HL-60 (cell line): Measurements from ENCODE around the gene C20orf173.

ENCODE experiments used
- DNase-seq, 2 experiments: peaks; one replicate each; pipeline ENCODE4 v3.0.0-alpha.2; 2010 to 2020; ENCODE audit warnings: low read depth in 1 of 2, low spot score in 1 of 2
- H3K27ac ChIP-seq: fragments of 250-450 bp; sonication (Bioruptor Pico); replicated peaks from 2 replicates; pipeline ENCODE4 v1.5.1; 2020; ENCODE audit warnings: mild to moderate bottlenecking, moderate library complexity
- H3K27me3 ChIP-seq: fragments of 250-450 bp; sonication (Bioruptor Pico); 2 replicates; pipeline ENCODE4 v1.5.1; 2021; ENCODE audit warnings: mild to moderate bottlenecking, moderate library complexity; ENCODE audit not compliant: insufficient read depth, poor library complexity, severe bottlenecking
- H3K4me3 ChIP-seq: replicated peaks from 2 replicates; pipeline ENCODE4 v1.5.1; 2011; ENCODE audit warnings: mild to moderate bottlenecking, control low read depth, low read length; ENCODE audit not compliant: insufficient read depth
- GABPA ChIP-seq: IDR thresholded peaks from 2 replicates; pipeline ENCODE4 v1.6.1; 2012; ENCODE audit warnings: low read depth
- POLR2AphosphoS5 ChIP-seq: IDR thresholded peaks from 2 replicates; pipeline ENCODE4 v1.6.1; 2012; ENCODE audit warnings: low read depth
- SPI1 ChIP-seq: IDR thresholded peaks from 2 replicates; pipeline ENCODE4 v1.6.1; 2012; ENCODE audit warnings: low read depth, mild to moderate bottlenecking, borderline replicate concordance
- TF ChIP-seq, protein P1 (sequence below): IDR thresholded peaks from 2 replicates; pipeline ENCODE4 v1.6.1; 2012; ENCODE audit warnings: low read depth; ENCODE audit not compliant: insufficient replicate concordance
- TF ChIP-seq, protein P2 (sequence below): IDR thresholded peaks from one replicate; pipeline ENCODE4 v1.5.1; 2011; ENCODE audit warnings: low read length, control low read depth, inconsistent platforms; ENCODE audit not compliant: insufficient read depth

C20orf173 gene

GRCh38 chr20:35560541-35560940 is 31.1 kb upstream of the C20orf173 start:
- H3K27me3 ChIP-seq = no peaks in the 10 kb centered on the region
- no peak overlapping the region for H3K4me3 ChIP-seq
- no peak for DNase-seq
- TF ChIP-seq SPI1 (no peak), GABPA (no peak), POLR2AphosphoS5 (no peak)
- TF ChIP-seq, protein P1, sequence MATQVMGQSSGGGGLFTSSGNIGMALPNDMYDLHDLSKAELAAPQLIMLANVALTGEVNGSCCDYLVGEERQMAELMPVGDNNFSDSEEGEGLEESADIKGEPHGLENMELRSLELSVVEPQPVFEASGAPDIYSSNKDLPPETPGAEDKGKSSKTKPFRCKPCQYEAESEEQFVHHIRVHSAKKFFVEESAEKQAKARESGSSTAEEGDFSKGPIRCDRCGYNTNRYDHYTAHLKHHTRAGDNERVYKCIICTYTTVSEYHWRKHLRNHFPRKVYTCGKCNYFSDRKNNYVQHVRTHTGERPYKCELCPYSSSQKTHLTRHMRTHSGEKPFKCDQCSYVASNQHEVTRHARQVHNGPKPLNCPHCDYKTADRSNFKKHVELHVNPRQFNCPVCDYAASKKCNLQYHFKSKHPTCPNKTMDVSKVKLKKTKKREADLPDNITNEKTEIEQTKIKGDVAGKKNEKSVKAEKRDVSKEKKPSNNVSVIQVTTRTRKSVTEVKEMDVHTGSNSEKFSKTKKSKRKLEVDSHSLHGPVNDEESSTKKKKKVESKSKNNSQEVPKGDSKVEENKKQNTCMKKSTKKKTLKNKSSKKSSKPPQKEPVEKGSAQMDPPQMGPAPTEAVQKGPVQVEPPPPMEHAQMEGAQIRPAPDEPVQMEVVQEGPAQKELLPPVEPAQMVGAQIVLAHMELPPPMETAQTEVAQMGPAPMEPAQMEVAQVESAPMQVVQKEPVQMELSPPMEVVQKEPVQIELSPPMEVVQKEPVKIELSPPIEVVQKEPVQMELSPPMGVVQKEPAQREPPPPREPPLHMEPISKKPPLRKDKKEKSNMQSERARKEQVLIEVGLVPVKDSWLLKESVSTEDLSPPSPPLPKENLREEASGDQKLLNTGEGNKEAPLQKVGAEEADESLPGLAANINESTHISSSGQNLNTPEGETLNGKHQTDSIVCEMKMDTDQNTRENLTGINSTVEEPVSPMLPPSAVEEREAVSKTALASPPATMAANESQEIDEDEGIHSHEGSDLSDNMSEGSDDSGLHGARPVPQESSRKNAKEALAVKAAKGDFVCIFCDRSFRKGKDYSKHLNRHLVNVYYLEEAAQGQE = no peak
- TF ChIP-seq, protein P2, sequence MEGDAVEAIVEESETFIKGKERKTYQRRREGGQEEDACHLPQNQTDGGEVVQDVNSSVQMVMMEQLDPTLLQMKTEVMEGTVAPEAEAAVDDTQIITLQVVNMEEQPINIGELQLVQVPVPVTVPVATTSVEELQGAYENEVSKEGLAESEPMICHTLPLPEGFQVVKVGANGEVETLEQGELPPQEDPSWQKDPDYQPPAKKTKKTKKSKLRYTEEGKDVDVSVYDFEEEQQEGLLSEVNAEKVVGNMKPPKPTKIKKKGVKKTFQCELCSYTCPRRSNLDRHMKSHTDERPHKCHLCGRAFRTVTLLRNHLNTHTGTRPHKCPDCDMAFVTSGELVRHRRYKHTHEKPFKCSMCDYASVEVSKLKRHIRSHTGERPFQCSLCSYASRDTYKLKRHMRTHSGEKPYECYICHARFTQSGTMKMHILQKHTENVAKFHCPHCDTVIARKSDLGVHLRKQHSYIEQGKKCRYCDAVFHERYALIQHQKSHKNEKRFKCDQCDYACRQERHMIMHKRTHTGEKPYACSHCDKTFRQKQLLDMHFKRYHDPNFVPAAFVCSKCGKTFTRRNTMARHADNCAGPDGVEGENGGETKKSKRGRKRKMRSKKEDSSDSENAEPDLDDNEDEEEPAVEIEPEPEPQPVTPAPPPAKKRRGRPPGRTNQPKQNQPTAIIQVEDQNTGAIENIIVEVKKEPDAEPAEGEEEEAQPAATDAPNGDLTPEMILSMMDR = no peak
- H3K27ac ChIP-seq = no peak overlapping the region

GRCh38 chr20:35560105-35560511 is 30.7 kb upstream of the C20orf173 start:
- no peak for DNase-seq
- no peaks in the 10 kb centered on the region for H3K27me3 ChIP-seq
- H3K4me3 ChIP-seq = no peak overlapping the region
- TF ChIP-seq GABPA = no peak
- TF ChIP-seq, protein P1 = no peak
- TF ChIP-seq SPI1 = no peak
- no peak for TF ChIP-seq POLR2AphosphoS5
- no peak overlapping the region for H3K27ac ChIP-seq

GRCh38 chr20:35559042-35559693 is 29.7 kb upstream of the C20orf173 start:
- Histone ChIP-seq H3K27me3 (no peaks in the 10 kb centered on the region), H3K4me3 (no peak overlapping the region), H3K27ac (no peak overlapping the region)
- DNase-seq = no peak
- TF ChIP-seq, protein P1 = no peak
- TF ChIP-seq GABPA = no peak

GRCh38 chr20:35558451-35558850 is 29.0 kb upstream of the C20orf173 start:
- TF ChIP-seq SPI1 = no peak
- TF ChIP-seq, protein P2 = no peak
- no peak for TF ChIP-seq GABPA
- no peak for TF ChIP-seq POLR2AphosphoS5
- TF ChIP-seq, protein P1 = no peak
- DNase-seq = no peak

More at GRCh38 chr20:35558451-35558850, 29.0 kb upstream of the C20orf173 start:
- H3K27ac ChIP-seq = no peak overlapping the region
- no peak overlapping the region for H3K4me3 ChIP-seq
- H3K27me3 ChIP-seq = no peaks in the 10 kb centered on the region
